ENCODE measurements around the gene ECE2.

The ECE2 gene

DNA sequence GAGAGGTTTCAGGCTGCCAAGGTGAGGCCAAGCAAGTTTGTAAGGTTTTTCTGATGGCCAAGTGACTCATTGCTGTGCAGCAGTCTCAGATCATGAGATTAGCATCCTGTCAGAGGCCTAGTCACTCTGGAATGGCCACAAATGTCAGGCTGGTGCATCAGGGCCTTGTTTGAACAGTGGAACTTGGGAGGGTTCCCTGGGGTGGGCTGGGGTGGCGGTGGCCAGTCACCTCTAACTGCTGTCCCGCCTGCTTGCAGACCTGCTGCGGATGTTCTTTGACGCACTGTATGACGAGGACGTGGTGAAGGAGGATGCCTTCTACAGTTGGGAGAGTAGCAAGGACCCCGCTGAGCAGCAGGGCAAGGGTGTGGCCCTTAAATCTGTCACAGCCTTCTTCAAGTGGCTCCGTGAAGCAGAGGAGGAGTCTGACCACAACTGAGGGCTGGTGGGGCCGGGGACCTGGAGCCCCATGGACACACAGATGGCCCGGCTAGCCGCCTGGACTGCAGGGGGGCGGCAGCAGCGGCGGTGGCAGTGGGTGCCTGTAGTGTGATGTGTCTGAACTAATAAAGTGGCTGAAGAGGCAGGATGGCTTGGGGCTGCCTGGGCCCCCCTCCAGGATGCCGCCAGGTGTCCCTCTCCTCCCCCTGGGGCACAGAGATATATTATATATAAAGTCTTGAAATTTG is 58.8 kb downstream of the ECE2 start:
- Histone ChIP-seq H3K36me3 (ENCODE audit: insufficient read depth, insufficient read length, low read length) (peaks cover 74% of the 10 kb centered on the region), H3K9me3 (ENCODE audit: insufficient read depth, low read length) (no peaks in the 10 kb centered on the region), H3K4me3 (ENCODE audit: insufficient read length, low read depth) (no peak overlapping the region), H3K27me3 (ENCODE audit: insufficient read depth, insufficient read length) (no peaks in the 10 kb centered on the region), H3K4me1 (ENCODE audit: insufficient read depth, insufficient read length) (peaks cover 16% of the 10 kb centered on the region), H3K9ac (ENCODE audit: insufficient read length, low read depth) (no peak overlapping the region)
- no peak for TF ChIP-seq ZNF274 (IDR thresholded peaks at IDR 0.05; ENCODE audit: low read depth, low read length)
- TF ChIP-seq YY1 (IDR thresholded peaks at IDR 0.05; ENCODE audit: insufficient read depth, insufficient read length): no peak
- no peak for TF ChIP-seq SUZ12 (IDR thresholded peaks at IDR 0.05; ENCODE audit: extremely low read depth, insufficient read depth, insufficient read length)
- DNase-seq (ENCODE audit: low read depth, low spot score): no peak

DNA sequence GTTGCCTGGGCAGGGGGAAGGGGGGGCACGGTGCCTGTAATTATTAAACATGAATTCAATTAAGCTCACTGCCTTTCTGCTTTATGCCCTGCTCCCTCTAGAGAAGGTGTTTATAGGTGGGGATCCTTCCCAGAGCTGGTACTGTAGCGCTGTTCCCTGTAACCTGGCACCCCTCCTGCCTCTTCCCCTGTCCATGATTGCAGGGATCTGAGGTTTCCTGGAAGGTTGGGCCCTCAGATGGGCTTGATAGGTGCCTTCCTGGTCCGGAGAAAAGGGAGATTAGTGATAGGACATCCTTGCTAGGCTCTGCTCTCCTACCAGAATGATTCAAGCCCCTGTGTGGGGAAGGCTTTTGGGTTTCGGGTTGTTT is 59.5 kb downstream of the ECE2 start:
- DNase-seq (ENCODE audit: low read depth, low spot score): no peak
- Histone ChIP-seq H3K9me3 (ENCODE audit: insufficient read depth, low read length) (no peaks in the 10 kb centered on the region), H3K9ac (ENCODE audit: insufficient read length, low read depth) (peak overlapping the region; percentile 74), H3K4me1 (ENCODE audit: insufficient read depth, insufficient read length) (peaks cover 16% of the 10 kb centered on the region), H3K4me3 (ENCODE audit: insufficient read length, low read depth) (no peak overlapping the region), H3K27me3 (ENCODE audit: insufficient read depth, insufficient read length) (no peaks in the 10 kb centered on the region), H3K36me3 (ENCODE audit: insufficient read depth, insufficient read length, low read length) (peaks cover 68% of the 10 kb centered on the region)
- no peak for TF ChIP-seq SUZ12 (IDR thresholded peaks at IDR 0.05; ENCODE audit: extremely low read depth, insufficient read depth, insufficient read length)
- no peak for TF ChIP-seq YY1 (IDR thresholded peaks at IDR 0.05; ENCODE audit: insufficient read depth, insufficient read length)
- no peak for TF ChIP-seq ZNF274 (IDR thresholded peaks at IDR 0.05; ENCODE audit: low read depth, low read length)

- DNase-seq (ENCODE audit: low read depth, low spot score): peak; percentile 85
- no peaks in the 10 kb centered on the region for H3K27me3 ChIP-seq (ENCODE audit: insufficient read depth, insufficient read length)
- TF ChIP-seq SUZ12 (IDR thresholded peaks at IDR 0.05; ENCODE audit: extremely low read depth, insufficient read depth, insufficient read length) (no peak), YY1 (IDR thresholded peaks at IDR 0.05; ENCODE audit: insufficient read depth, insufficient read length) (no peak), ZNF274 (IDR thresholded peaks at IDR 0.05; ENCODE audit: low read depth, low read length) (no peak)
- no peaks in the 10 kb centered on the region for H3K9me3 ChIP-seq (ENCODE audit: insufficient read depth, low read length)
- peak overlapping the region; percentile 96 for H3K9ac ChIP-seq (ENCODE audit: insufficient read length, low read depth)
- H3K4me1 ChIP-seq (ENCODE audit: insufficient read depth, insufficient read length): peaks cover 16% of the 10 kb centered on the region
- peak overlapping the region; percentile 90 for H3K4me3 ChIP-seq (ENCODE audit: insufficient read length, low read depth)
- peaks cover 69% of the 10 kb centered on the region for H3K36me3 ChIP-seq (ENCODE audit: insufficient read depth, insufficient read length, low read length)
These were observed 60.1 kb downstream of the ECE2 start for GRCh38 chr3:184335661-184336546.

GRCh38 chr3:184336547-184337398 is 61.0 kb downstream of the ECE2 start:
- Histone ChIP-seq H3K27me3 (ENCODE audit: insufficient read depth, insufficient read length) (no peaks in the 10 kb centered on the region), H3K9me3 (ENCODE audit: insufficient read depth, low read length) (no peaks in the 10 kb centered on the region), H3K4me3 (ENCODE audit: insufficient read length, low read depth) (peak overlapping the region; percentile 90), H3K4me1 (ENCODE audit: insufficient read depth, insufficient read length) (peaks cover 14% of the 10 kb centered on the region), H3K36me3 (ENCODE audit: insufficient read depth, insufficient read length, low read length) (peaks cover 68% of the 10 kb centered on the region), H3K9ac (ENCODE audit: insufficient read length, low read depth) (peak overlapping the region; percentile 96)
- peak; percentile 25 for DNase-seq (ENCODE audit: low read depth, low spot score)
- no peak for TF ChIP-seq SUZ12 (IDR thresholded peaks at IDR 0.05; ENCODE audit: extremely low read depth, insufficient read depth, insufficient read length)
- TF ChIP-seq YY1 (IDR thresholded peaks at IDR 0.05; ENCODE audit: insufficient read depth, insufficient read length): no peak
- no peak for TF ChIP-seq ZNF274 (IDR thresholded peaks at IDR 0.05; ENCODE audit: low read depth, low read length)

GRCh38 chr3:184337399-184337714 is 61.5 kb downstream of the ECE2 start, which contains the start of gene FAM131A:
Gene FAM131A, plus strand, starts transcription at chr3:184337600. Its CDS starts 31 bp downstream, at chr3:184337631.
- Histone ChIP-seq H3K27me3 (ENCODE audit: insufficient read depth, insufficient read length) (no peaks in the 10 kb centered on the region), H3K9ac (ENCODE audit: insufficient read length, low read depth) (peak within 1 kb of the TSS; percentile 96), H3K4me1 (ENCODE audit: insufficient read depth, insufficient read length) (peaks cover 13% of the 10 kb centered on the region), H3K4me3 (ENCODE audit: insufficient read length, low read depth) (peak within 1 kb of the TSS; percentile 90), H3K9me3 (ENCODE audit: insufficient read depth, low read length) (no peaks in the 10 kb centered on the region), H3K36me3 (ENCODE audit: insufficient read depth, insufficient read length, low read length) (peaks cover 67% of the 10 kb centered on the region)
- no peak for DNase-seq (ENCODE audit: low read depth, low spot score)
- TF ChIP-seq SUZ12 (IDR thresholded peaks at IDR 0.05; ENCODE audit: extremely low read depth, insufficient read depth, insufficient read length) (no peak), ZNF274 (IDR thresholded peaks at IDR 0.05; ENCODE audit: low read depth, low read length) (no peak), YY1 (IDR thresholded peaks at IDR 0.05; ENCODE audit: insufficient read depth, insufficient read length) (no peak)

DNA sequence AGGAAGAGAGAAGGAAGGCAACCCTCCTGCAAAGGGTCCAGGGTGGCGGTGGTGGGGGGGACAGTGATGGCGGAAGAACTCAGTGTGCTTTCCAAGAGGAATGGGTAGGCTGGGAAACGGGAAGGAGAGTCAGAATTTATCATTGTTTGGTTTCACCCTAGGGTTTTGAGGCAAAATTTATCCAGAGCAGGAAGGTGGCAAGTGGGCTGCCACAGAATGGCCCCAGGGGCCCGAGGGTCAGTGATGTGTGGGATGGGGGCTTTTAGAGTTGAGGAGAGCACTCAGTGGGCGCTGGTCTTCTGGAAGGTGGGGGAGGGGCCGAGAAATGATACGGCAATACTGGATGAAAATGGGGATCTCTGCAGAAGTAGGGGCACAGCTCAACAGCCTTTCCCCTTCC is 62.2 kb downstream of the ECE2 start:
- Histone ChIP-seq H3K27me3 (ENCODE audit: insufficient read depth, insufficient read length) (no peaks in the 10 kb centered on the region), H3K9ac (ENCODE audit: insufficient read length, low read depth) (peak overlapping the region; percentile 12), H3K36me3 (ENCODE audit: insufficient read depth, insufficient read length, low read length) (peaks cover 67% of the 10 kb centered on the region), H3K9me3 (ENCODE audit: insufficient read depth, low read length) (no peaks in the 10 kb centered on the region), H3K4me3 (ENCODE audit: insufficient read length, low read depth) (no peak overlapping the region), H3K4me1 (ENCODE audit: insufficient read depth, insufficient read length) (peaks cover 16% of the 10 kb centered on the region)
- TF ChIP-seq YY1 (IDR thresholded peaks at IDR 0.05; ENCODE audit: insufficient read depth, insufficient read length) (no peak), SUZ12 (IDR thresholded peaks at IDR 0.05; ENCODE audit: extremely low read depth, insufficient read depth, insufficient read length) (no peak), ZNF274 (IDR thresholded peaks at IDR 0.05; ENCODE audit: low read depth, low read length) (no peak)
- DNase-seq (ENCODE audit: low read depth, low spot score): no peak

All from NT2/D1 (cell line).